GM19395 (cell line): ENCODE measurements around the gene EMC7.
"Not testable (repeated sequence)": the region's sequence is repeated elsewhere in the genome, so short reads cannot be mapped to it uniquely, and the experiment has no call there.

Experiments
- ATAC-seq: cut with Tn5 transposase; IDR thresholded peaks from one replicate; pipeline ENCODE4 v1.9.1; 2021; ENCODE audit warnings: mild to moderate bottlenecking, moderate library complexity; ENCODE audit not compliant: unreplicated experiment

Gene EMC7

DNA sequence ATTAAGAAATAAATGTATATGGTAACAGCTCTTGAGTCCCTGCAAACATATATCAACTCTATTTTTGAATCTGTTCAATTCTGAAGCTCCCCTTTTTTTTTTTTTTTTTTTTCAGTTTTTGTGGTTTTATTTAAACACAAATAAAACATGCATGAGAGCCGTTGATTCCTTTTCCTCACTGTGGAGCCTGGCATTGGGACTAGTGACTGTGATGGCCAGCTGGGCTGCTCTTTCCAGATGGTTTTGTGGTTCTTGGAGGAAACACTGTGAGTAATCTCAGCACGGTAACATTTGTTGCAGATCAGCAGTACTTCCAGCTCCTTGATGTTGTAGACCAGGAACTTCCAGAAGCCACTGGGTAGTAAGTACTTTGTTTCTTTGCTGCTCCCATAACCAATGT lies 15.9 kb downstream of the EMC7 start:
- ATAC-seq = no peak

DNA sequence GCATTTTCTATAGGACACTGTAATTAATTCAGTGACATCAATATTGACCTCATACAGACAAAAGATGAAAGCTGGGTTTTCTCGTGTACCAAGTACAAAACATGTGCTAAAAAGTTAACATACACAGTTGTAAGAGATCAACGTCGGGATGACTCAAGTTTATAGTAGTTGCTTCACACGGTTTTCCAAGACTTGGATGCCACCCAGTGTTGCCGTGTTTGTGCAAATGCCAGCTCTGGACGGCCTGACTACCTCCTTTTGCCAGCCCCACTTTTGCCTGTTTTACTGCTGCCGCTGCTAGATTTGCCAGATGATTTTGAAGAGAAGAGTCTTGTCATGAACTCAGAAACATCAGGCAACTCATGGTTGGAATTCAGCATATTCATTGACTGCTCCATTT lies 17.6 kb downstream of the EMC7 start:
- no peak for ATAC-seq

DNA sequence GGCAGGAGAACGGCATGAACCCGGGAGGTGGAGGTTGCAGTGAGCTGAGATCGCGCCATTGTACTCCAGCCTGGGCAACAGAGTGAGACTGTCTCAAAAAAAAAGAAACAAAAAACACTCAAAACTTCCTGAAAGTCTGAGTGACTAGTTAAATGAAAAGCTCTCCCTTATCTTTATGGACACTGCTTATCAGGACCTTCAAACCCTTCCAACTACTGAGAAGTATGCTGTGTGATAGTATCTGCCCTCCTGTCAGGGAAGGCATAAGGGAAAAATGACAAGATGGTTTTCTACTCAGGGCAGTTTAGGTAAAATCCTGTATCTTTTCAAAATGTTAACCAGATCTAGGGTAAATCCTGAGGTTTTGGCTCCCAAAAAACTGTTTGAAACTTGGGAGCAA lies 21.8 kb downstream of the EMC7 start:
- no peak for ATAC-seq

DNA sequence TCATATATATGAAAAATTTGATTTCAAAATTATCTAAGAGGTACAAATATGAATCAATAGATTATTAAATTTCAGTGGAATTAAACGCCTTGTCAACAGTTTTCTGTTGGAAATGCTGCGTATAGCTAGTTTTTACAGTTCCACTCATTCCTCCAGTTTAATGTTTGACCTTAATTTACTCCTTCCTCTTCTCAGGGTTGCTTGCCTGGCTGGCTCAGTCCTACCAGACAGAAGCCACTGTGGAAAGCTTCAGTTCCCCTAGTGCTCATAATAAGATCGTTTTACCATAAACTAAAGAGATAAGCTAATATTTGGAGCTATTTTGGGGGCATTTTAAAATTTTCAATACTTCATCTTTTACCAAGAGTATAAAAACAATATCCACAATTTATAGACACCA lies 22.8 kb downstream of the EMC7 start:
- ATAC-seq = no peak

DNA sequence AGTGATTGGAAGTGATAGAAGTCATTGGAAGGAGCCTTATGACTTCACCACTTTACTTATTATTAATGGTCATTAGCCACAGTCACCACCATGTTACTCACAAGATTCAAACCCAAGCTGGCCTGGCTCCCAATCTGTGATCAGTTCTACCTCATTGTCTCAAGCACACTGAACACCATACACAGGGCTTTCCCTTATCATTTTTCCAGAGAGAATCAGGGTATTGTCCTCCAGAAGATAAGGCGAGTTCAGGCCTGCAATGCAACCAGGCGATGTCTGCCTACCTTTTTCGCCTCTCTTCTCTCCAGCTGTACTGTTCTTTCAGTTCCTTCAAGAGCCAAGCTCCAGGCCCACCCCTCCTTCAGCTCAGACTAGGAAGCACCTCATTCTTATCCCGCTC lies 24.9 kb downstream of the EMC7 start:
- no peak for ATAC-seq

DNA sequence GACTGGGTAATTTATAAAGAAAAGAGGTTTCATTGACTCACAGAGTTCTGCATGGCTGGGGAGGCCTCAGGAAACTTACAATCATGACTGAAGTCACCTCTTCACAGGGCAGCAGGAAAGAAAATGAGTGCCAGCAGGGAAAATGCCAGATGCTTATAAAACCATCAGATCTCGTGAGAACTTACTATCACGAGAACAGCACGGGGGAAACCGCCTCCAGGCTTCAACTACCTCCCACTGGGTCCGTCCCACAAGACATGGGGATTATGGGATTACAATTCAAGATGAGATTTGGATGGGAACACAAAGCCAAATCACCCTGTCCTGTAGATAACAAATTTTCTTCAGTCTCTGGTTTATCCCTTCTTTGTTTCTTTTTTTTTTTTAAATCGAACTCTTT lies 31.7 kb downstream of the EMC7 start:
- no peak for ATAC-seq

DNA sequence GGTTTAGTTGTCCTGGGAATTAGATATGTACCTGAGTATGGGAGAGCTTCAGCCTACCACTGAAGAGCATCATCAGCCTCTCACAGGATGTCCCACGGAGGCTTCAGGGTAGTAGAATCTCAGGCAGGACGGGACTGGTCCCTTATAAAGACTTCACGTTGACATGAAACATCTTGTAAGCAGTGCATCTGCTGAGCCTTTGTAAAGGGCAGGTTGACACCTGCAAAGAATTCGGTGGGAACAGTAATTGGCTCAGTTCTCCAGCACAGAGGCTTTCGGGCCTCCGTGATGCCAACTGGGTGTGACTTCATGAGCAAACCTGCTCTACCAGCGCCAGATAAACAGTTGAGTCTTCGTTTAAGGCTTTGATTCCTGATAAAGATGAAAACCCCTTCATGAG lies 35.7 kb downstream of the EMC7 start:
- no peak for ATAC-seq

DNA sequence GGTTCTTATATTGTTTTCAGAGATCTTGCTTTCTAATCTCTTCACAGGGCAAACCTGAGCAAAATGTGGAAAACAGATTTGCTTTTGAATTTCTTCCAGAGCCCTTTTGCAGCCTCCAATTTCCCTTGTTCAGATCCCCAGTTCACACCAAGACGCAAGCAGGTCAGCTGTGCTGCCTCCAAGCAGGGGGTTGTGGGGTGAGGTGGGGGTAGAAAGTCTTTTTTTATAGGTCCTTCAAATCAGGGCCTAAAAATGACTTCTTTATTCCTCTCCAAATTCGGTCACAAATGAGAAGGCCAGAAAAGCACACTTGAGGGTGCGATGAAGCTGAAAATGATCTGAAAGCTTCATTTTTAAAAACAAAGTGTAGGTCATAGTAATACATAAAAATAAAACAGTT lies 36.4 kb downstream of the EMC7 start:
- no peak for ATAC-seq

DNA sequence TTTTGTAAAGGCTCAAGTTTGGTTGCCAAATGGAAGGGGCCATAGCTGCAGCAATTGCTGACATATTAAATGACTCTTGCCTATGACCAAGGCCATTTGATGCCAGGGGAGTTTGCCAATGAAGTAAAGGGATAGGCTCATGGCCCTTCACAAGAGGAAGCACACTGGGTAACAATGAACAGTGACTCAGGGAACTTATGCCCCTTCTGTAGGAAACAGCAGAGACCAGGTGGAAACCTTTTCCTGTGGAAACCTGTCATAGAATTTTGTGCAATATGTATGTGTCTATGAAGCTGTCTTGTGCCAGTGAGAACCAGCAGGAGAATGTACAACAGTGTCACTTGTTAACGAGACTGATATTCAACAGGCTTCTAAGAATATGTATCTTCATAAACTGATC lies 37.2 kb downstream of the EMC7 start:
- no peak for ATAC-seq

DNA sequence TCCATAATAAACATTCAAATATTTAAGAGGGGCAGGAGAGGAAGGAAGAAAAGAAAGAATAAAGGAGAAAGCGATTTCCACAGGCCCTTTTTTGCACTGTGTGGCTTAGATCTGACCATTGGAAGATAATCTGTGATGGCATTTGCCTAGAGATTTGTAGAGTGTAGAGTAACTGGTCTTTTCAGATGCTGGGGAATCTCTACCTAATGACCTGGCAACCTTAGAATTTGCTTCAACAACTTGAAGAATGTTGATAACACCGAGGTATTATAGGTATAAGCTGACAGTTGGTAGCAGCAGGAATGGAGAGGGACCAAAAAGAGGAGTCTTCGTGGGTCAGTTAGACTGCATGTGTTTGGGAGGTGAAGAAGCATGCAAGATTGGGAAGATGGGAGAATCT lies 41.7 kb downstream of the EMC7 start:
- ATAC-seq = no peak

DNA sequence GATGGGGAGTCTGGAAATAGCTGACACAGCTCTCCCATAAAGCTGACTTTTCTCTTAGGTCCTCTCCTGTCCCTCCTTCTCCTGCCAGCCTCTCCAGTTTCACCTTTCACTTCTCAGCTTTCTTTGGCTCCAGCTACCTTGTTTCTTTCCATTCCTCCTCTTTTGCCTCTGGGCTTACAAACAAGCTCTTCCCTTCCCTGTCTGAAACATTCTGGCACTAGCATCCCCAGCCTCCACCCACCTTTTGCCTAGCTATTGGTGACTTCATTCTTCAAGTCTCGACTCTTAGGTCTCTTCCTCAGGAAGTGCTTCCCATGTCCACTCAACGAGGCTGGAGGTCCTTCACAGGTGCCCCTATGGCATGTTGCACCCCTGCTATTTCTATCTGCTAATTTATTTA lies 42.2 kb downstream of the EMC7 start:
- no peak for ATAC-seq

DNA sequence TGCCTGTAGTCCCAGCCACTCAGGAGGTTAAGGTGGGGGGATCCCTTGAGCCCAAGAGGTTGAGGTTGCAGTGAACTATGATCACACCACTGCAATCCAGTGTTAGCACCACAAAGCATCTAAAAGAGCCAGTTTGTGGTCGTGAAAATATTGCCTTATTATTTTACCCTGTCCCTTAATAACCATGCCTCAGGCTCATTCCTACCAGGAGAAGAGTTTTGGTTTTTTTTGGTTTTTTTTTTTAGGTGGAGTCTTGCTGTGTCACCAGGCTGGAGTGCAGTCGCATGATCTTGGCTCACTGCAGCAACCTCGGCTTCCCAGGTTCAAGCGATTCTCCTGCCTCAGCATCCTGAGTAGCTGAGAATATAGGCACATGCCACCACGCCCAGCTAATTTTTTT lies 44.8 kb downstream of the EMC7 start:
- ATAC-seq = no peak

DNA sequence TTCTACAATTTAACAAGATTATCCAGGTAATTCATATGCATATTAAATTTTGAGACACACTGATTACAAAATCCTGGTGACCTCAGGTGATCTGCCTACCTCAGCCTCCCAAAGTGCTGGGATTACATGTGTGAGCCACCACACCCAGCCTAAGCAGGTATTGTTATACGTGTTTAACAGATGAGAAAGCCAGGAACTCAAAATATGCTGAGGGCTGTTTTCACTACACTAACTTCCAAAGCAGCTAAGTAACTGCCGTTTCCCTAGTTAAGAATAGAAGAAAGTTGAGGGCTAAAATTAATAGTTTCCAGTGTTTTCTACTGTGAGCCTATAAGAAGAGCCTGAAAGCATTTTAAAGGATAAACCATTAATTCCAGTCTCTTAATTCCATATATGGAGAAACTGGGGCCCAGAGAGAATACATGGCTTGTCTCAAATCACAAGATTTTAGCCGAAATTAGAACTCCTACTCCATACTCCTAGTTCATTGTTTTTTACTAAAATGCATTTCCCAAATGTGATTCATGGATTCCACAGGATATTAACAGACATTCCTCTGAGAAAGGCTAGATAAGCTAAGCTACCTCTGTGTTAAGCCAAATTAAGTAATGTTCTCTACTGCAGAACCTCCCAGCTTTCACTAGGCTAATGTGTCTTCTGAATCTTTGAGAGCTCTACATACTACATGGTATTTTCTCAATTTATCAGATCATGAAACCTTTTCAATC lies 45.6 kb downstream of the EMC7 start:
- no peak for ATAC-seq

DNA sequence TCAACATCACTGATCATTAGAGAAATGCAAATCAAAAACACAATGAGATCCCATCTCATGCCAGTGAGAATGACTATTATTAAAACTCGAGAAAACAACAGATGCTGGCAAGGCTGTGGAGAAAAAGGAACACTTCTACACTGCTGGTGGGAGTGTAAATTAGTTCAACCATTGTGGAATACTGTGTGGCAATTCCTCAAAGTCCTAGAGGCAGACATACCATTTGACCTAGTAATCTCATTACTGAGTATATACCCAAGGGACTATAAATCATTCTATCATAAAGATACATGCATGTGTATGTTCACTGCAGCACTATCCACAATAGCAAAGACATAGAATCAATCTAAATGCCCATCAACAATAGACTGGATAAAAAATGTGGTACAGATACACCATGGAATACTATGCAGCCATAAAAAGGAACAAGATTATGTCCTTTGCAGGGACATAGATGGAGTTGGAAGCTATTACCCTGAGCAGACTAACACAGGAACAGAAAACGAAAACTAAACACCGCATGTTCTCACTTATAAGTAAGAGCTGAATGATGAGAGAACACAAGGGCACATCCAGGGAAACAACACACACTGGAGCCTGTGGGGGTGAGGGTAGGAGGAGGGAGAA lies 47.5 kb downstream of the EMC7 start:
- ATAC-seq = no peak

DNA sequence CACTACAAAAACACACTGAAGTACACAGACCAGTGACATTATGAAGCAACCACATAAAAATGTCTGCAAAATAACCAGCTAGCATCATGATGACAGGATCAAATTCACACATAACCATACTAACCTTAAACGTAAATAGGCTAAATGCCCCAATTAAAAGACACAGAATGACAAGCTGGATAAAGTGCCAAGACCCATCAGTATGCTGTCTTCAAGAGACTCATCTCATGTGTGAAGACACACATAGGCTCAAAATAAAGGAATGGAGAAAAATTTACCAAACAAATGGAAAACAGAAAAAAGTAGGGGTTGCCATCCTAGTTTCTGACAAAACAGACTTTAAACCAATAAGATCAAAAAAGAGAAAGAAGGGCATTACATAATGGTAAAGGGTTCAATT lies 51.3 kb downstream of the EMC7 start:
- ATAC-seq = not testable (repeated sequence)

DNA sequence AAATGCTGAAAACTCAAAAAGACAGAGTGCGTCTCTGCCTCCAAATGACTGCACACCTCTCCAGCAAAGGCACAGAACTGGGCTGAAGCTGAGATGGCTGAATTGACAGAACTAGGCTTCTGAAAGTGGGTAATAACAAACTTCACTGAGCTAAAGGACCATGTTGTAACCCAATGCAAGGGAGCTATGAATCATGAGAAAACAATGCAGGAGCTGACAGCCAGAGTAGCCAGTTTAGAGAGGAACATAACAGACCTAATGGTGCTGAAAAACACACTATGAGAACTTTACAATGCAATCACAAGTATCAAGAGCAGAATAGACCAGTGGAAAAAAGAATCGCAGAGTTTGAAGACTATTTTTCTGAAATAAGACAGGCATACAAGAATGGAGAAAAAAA lies 52.5 kb downstream of the EMC7 start:
- ATAC-seq = no peak

DNA sequence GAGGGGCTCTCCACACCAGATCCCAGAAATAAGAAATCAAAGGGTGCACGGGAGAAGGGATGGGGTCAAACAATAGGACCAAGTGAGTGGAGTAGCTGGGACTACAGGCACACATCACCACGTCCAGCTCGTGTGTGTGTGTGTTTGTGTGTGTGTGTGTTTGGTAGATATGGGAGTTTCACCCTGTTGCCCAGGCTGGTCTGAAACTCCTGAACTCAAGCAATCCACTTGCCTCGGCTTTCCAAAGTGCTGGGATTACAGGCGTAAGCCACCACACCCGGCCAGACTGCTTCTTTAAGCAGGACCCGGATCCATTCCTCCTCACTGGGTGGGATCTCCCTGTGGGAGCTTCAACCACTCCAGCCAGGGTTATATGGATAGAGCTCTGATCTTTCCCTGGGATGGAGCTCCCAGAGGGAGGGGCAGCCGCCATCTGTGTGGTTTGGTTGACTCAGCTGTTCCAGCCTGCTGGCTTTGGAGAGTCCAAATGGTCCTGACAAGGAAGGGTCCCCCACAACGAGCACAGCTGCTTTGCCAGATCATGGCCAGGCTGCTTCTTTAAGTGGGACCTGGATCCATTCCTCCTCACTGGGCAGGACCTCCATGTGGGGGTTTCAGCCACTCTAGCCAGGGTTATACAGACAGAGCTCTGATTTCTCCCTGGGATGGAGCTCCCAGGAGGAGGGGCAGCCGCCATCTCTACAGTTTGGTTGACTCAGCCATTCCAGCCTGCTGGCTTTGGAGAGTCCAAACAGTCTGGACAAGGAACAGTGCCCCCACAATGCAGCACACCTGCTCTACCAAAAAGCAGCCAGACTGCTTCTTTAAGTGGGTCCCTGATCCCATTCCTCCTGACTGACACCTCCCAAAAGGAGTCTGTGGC lies 53.5 kb downstream of the EMC7 start:
- no peak for ATAC-seq

DNA sequence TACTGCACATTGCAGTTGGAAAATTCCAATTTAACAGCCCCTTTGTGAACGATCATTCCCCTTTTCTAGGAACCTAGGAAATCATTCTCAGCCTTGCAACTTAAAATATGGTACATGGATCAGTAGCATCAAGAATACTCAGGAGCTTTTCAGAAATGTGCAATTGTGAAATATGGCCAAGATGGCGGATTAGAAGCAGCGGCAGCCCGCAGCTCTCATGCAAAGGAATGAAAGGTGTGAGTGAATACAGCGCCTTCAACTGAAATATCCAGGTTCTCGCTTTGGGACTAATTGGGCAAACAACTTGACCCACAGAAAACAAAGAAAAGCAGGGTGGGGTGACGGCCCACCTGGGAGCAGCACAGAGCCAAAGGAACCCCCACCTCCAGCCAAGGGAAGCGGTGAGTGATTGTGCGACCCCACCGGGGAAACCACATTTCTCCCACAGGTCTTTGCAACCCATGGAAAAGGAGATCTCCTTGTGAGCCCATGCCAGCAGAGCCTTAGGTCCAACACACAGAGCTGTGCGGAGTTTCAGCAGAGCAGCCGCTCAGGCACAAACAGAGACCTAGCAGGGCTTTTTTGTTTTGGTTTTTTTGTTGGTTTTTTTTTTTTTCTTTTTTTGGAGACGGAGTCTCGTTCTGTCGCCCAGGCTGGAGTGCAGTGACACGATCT lies 55.1 kb downstream of the EMC7 start:
- no peak for ATAC-seq

DNA sequence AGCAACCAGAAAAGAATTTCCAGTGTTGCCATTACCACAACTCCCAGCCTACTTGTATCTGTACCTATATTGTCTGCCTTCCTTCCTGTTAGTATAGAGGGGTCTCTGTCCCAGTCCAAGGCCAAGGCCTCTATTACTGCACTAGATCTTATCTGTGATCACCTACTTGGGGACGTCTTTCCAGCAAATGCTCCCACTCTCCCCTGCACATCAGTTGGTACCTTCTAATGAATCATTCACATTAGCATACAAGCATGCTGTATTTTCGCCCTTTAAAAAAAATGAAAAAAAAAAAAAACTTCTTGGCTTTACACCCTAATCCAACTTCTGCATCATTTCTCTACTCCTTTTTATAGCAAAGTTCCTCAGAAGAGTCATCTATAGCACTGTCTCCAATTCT lies 57.8 kb downstream of the EMC7 start:
- no peak for ATAC-seq

DNA sequence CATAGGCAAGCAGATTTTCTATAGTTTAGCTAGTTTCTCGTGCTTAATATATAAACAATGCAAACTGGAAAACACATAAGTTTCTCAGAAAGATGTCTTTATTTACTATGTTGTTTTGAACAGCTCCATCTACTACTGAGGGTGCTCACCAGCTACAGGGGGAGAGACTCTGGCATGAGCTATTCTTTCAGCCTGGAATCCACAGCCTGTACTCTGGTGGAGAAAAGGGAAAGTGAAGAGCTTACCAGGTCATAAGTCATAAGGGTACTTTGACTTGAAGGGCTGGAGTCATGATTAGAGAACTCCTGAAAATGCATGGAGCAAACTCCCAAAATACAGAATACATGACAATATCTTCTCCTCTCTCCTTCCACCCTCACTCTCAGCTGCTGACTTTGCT lies 58.3 kb downstream of the EMC7 start:
- no peak for ATAC-seq

DNA sequence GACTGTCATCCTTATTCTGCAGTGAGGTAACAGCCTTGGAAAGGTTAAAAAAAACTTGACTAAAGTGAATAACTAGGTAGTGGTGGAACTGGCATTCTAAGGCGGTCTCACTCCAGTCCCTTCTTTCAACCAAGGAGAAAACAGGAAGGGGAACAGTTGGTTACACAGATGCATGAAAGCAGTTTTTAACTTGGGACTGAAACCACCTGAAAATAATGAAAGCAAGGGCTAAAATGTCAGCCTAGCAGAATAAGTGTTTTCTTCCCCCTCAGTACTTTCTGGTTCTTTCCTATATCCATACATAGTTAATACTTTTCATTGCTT lies 61.9 kb downstream of the EMC7 start:
- ATAC-seq = peak; percentile 36
